ENCODE data around the gene FOXF2. TPM values are rescaled to one million over a fixed set of nuclear protein-coding genes. Genes with fewer than 3 reads are reported as not detected.

FOXF2 gene
- total RNA-seq, 3 donors from 2014 or later, result 6.9 to 68.1 (median 7.1) TPM

- Histone ChIP-seq H3K4me1 (ENCODE audit: low read depth) (no peaks in the 10 kb centered on the region), H3K36me3 (ENCODE audit: low read depth) (no peaks in the 10 kb centered on the region), H3K9me3 (no peaks in the 10 kb centered on the region), H3K4me3 (no peak overlapping the region)
- TF ChIP-seq, protein P1, sequence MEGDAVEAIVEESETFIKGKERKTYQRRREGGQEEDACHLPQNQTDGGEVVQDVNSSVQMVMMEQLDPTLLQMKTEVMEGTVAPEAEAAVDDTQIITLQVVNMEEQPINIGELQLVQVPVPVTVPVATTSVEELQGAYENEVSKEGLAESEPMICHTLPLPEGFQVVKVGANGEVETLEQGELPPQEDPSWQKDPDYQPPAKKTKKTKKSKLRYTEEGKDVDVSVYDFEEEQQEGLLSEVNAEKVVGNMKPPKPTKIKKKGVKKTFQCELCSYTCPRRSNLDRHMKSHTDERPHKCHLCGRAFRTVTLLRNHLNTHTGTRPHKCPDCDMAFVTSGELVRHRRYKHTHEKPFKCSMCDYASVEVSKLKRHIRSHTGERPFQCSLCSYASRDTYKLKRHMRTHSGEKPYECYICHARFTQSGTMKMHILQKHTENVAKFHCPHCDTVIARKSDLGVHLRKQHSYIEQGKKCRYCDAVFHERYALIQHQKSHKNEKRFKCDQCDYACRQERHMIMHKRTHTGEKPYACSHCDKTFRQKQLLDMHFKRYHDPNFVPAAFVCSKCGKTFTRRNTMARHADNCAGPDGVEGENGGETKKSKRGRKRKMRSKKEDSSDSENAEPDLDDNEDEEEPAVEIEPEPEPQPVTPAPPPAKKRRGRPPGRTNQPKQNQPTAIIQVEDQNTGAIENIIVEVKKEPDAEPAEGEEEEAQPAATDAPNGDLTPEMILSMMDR (IDR thresholded peaks at IDR 0.05), result no peak
- ATAC-seq (no peak), DNase-seq (no peak)
- intact Hi-C loops (cut with DNase I, micrococcal nuclease), result loop anchor here (10.0 kb wide), 1 partner anchor 804 kb away; no protein-coding TSS in a partner anchor
Observed at GRCh38 chr6:1399085-1399780, 9.9 kb downstream of the FOXF2 start.

- intact Hi-C loops (cut with DNase I, micrococcal nuclease), result no loop called here
- DNase-seq, result no peak
- Histone ChIP-seq H3K4me3 (no peak overlapping the region), H3K9me3 (no peaks in the 10 kb centered on the region), H3K36me3 (ENCODE audit: low read depth) (no peaks in the 10 kb centered on the region), H3K4me1 (ENCODE audit: low read depth) (no peaks in the 10 kb centered on the region)
- TF ChIP-seq, protein P1 (IDR thresholded peaks at IDR 0.05), result no peak
- ATAC-seq, result no peak
Observed at GRCh38 chr6:1400126-1400850, 10.9 kb downstream of the FOXF2 start.

GRCh38 chr6:1402369-1402768, 13.0 kb downstream of the FOXF2 start:
- intact Hi-C loops (cut with DNase I, micrococcal nuclease), result no loop called here
- DNase-seq (no peak), ATAC-seq (no peak)
- Histone ChIP-seq H3K36me3 (ENCODE audit: low read depth) (no peaks in the 10 kb centered on the region), H3K9me3 (no peaks in the 10 kb centered on the region), H3K4me3 (no peak overlapping the region), H3K4me1 (ENCODE audit: low read depth) (no peaks in the 10 kb centered on the region)
- TF ChIP-seq, protein P1 (IDR thresholded peaks at IDR 0.05), result no peak

- intact Hi-C loops (cut with DNase I, micrococcal nuclease), result no loop called here
- ATAC-seq (no peak), DNase-seq (no peak)
- TF ChIP-seq, protein P1 (IDR thresholded peaks at IDR 0.05), result no peak
- H3K36me3 ChIP-seq (ENCODE audit: low read depth), result no peaks in the 10 kb centered on the region
- H3K4me1 ChIP-seq (ENCODE audit: low read depth), result no peaks in the 10 kb centered on the region
- H3K9me3 ChIP-seq, result no peaks in the 10 kb centered on the region
- no peak overlapping the region for H3K4me3 ChIP-seq
Observed at GRCh38 chr6:1402868-1403267, 13.5 kb downstream of the FOXF2 start.

- TF ChIP-seq, protein P1 (IDR thresholded peaks at IDR 0.05), result no peak
- intact Hi-C loops (cut with DNase I, micrococcal nuclease), result no loop called here
- H3K9me3 ChIP-seq, result no peaks in the 10 kb centered on the region
- no peaks in the 10 kb centered on the region for H3K36me3 ChIP-seq (ENCODE audit: low read depth)
- H3K4me3 ChIP-seq, result no peak overlapping the region
- no peaks in the 10 kb centered on the region for H3K4me1 ChIP-seq (ENCODE audit: low read depth)
- no peak for DNase-seq
- ATAC-seq, result no peak
Observed at GRCh38 chr6:1403851-1404712, 14.7 kb downstream of the FOXF2 start.
